Cardiac muscle cell (in vitro differentiated cells and primary cell): ENCODE data around the gene DES. TPM values are rescaled to one million over a fixed set of nuclear protein-coding genes. Genes with fewer than 3 reads are reported as not detected.

Experiments used
- DNase-seq, 2 donors: peaks; one replicate each; pipeline versions ENCODE4 v3.0.0 to v3.0.0-alpha.2; 2010 to 2017; ENCODE audit warnings: low read depth in 1 of 2, low spot score in 1 of 2
- H3K27ac ChIP-seq: fragments of 200-600 bp; sonication (generic); 2 replicates; pipeline ENCODE4 v1.5.1; 2016
- H3K27me3 ChIP-seq: fragments of 200-600 bp; sonication (generic); 2 replicates; pipeline ENCODE4 v1.6.0; 2016; ENCODE audit warnings: control low read depth
- H3K36me3 ChIP-seq: fragments of 200-600 bp; sonication (generic); 2 replicates; pipeline ENCODE4 v1.5.1; 2016; ENCODE audit warnings: control low read depth
- H3K4me1 ChIP-seq: fragments of 200-600 bp; sonication (generic); 2 replicates; pipeline ENCODE4 v1.8.1; 2017; ENCODE audit warnings: low read depth, mild to moderate bottlenecking, mixed run types
- H3K4me3 ChIP-seq: fragments of 200-600 bp; sonication (generic); 2 replicates; pipeline ENCODE4 v1.5.1; 2016; ENCODE audit warnings: mild to moderate bottlenecking
- H3K9me3 ChIP-seq: fragments of 200-600 bp; sonication (generic); 2 replicates; pipeline ENCODE4 v1.5.1; 2017; ENCODE audit warnings: low read depth, mild to moderate bottlenecking, control low read depth
- CTCF ChIP-seq: IDR thresholded peaks from 2 replicates; pipeline ENCODE4 v1.5.1; 2012; ENCODE audit warnings: low read depth, mild to moderate bottlenecking, low read length
- polyA plus RNA-seq: library from polyadenylated mRNA; unstranded; fragments of >200 nt; fragmentation: Nextera tagmentation; extraction: Ambion mirVana; gene quantifications from 2 replicates; pipeline ENCODE4 v1.2.1, GENCODE V29; 2016
- total RNA-seq: library from RNA; depleted of rRNA; stranded (reverse); fragments of >200 nt; gene quantifications from 2 replicates; pipeline ENCODE4 v1.2.3, GENCODE V29; 2016

DES gene
- total and polyA plus RNA-seq, 2 experiments from 2014 or later = 17.5 to 47.0 TPM

GRCh38 chr2:219410390-219410789 is 7.8 kb upstream of the DES start:
- DNase-seq = no peak
- Histone ChIP-seq H3K4me3 (no peak overlapping the region), H3K36me3 (no peaks in the 10 kb centered on the region), H3K27me3 (no peaks in the 10 kb centered on the region), H3K4me1 (peaks cover 35% of the 10 kb centered on the region), H3K9me3 (no peaks in the 10 kb centered on the region), H3K27ac (no peak overlapping the region)
- TF ChIP-seq CTCF = no peak

- H3K4me1 ChIP-seq = peaks cover 19% of the 10 kb centered on the region
Measured at GRCh38 chr2:219414857-219415256, 3.3 kb upstream of the DES start.

GRCh38 chr2:219415580-219416234 is 2.5 kb upstream of the DES start:
- no peak overlapping the region for H3K27ac ChIP-seq

More at GRCh38 chr2:219414857-219415256, 3.3 kb upstream of the DES start:
- Histone ChIP-seq H3K27ac (no peak overlapping the region), H3K4me3 (no peak overlapping the region), H3K36me3 (no peaks in the 10 kb centered on the region), H3K27me3 (no peaks in the 10 kb centered on the region), H3K9me3 (no peaks in the 10 kb centered on the region)
- TF ChIP-seq CTCF = no peak
- no peak for DNase-seq

GRCh38 chr2:219416235-219416602 is 2.0 kb upstream of the DES start:
- Histone ChIP-seq H3K9me3 (no peaks in the 10 kb centered on the region), H3K27me3 (no peaks in the 10 kb centered on the region), H3K4me3 (no peak overlapping the region), H3K36me3 (no peaks in the 10 kb centered on the region), H3K4me1 (peaks cover 20% of the 10 kb centered on the region), H3K27ac (no peak overlapping the region)
- DNase-seq = no peak
- TF ChIP-seq CTCF = no peak

More at GRCh38 chr2:219415580-219416234, 2.5 kb upstream of the DES start:
- Histone ChIP-seq H3K27me3 (no peaks in the 10 kb centered on the region), H3K9me3 (no peaks in the 10 kb centered on the region), H3K4me3 (no peak overlapping the region), H3K4me1 (peaks cover 20% of the 10 kb centered on the region), H3K36me3 (no peaks in the 10 kb centered on the region)
- no peak for DNase-seq
- no peak for TF ChIP-seq CTCF

- no peak overlapping the region for H3K27ac ChIP-seq
- no peak for TF ChIP-seq CTCF
- no peak for DNase-seq
Measured at GRCh38 chr2:219416938-219417337, 1.2 kb upstream of the DES start.

More at GRCh38 chr2:219416938-219417337, 1.2 kb upstream of the DES start:
- Histone ChIP-seq H3K4me3 (no peak overlapping the region), H3K27me3 (no peaks in the 10 kb centered on the region), H3K9me3 (no peaks in the 10 kb centered on the region), H3K4me1 (peaks cover 20% of the 10 kb centered on the region), H3K36me3 (no peaks in the 10 kb centered on the region)
